Hepatocyte (in vitro differentiated cells): ENCODE results near the gene EPHB3. TPM values are rescaled to one million over a fixed set of nuclear protein-coding genes. Genes with fewer than 3 reads are reported as not detected.
A peak's percentile ranks its signal among the peaks of the same experiment; 100 is the strongest.

Experiments
- DNase-seq: peaks from one replicate; pipeline ENCODE4 v3.0.0-alpha.2; 2016; ENCODE audit warnings: low spot score
- H2AFZ ChIP-seq: fragments of 200-600 bp; sonication (generic); 2 replicates; pipeline ENCODE4 v1.6.0; 2016; ENCODE audit warnings: antibody characterized with exemption, mild to moderate bottlenecking
- H3K27ac ChIP-seq: fragments of 200-600 bp; sonication (generic); 2 replicates; pipeline ENCODE4 v1.5.1; 2016; ENCODE audit warnings: mild to moderate bottlenecking
- H3K27me3 ChIP-seq: fragments of 200-600 bp; sonication (generic); 2 replicates; pipeline ENCODE4 v1.6.1; 2016
- H3K36me3 ChIP-seq: fragments of 200-600 bp; sonication (generic); replicated peaks from 2 replicates; pipeline ENCODE4 v1.5.1; 2016; ENCODE audit warnings: low read depth; ENCODE audit not compliant: insufficient read depth
- H3K4me1 ChIP-seq: fragments of 200-600 bp; sonication (generic); 2 replicates; pipeline ENCODE4 v1.5.1; 2016; ENCODE audit warnings: mild to moderate bottlenecking, moderate library complexity; ENCODE audit not compliant: insufficient read depth
- H3K4me2 ChIP-seq: fragments of 200-600 bp; sonication (generic); 2 replicates; pipeline ENCODE4 v1.6.0; 2016
- H3K4me3 ChIP-seq: fragments of 200-600 bp; sonication (generic); 2 replicates; pipeline ENCODE4 v1.5.1; 2016; ENCODE audit warnings: mild to moderate bottlenecking
- H3K79me2 ChIP-seq: fragments of 200-600 bp; sonication (generic); 2 replicates; pipeline ENCODE4 v1.6.0; 2017; ENCODE audit warnings: mild to moderate bottlenecking
- H3K9me2 ChIP-seq: fragments of 200-600 bp; sonication (generic); replicated peaks from 2 replicates; pipeline ENCODE4 v1.6.0; 2017; ENCODE audit warnings: mild to moderate bottlenecking; ENCODE audit not compliant: insufficient read depth
- H3K9me3 ChIP-seq: fragments of 200-600 bp; sonication (generic); 2 replicates; pipeline ENCODE4 v1.5.1; 2016; ENCODE audit warnings: low read depth, mild to moderate bottlenecking
- H4K20me1 ChIP-seq: fragments of 200-600 bp; sonication (generic); 2 replicates; pipeline ENCODE4 v1.6.0; 2016; ENCODE audit warnings: mild to moderate bottlenecking; ENCODE audit not compliant: insufficient read depth, poor library complexity, severe bottlenecking
- EZH2 ChIP-seq: fragments of 200-600 bp; sonication (generic); IDR thresholded peaks from 2 replicates; pipeline ENCODE4 v1.6.1; 2016; ENCODE audit warnings: antibody characterized with exemption, mild to moderate bottlenecking, borderline replicate concordance
- EZH2phosphoT487 ChIP-seq: fragments of 200-600 bp; sonication (generic); IDR thresholded peaks from one replicate; pipeline ENCODE4 v1.6.1; 2018; ENCODE audit warnings: antibody characterized with exemption, mild to moderate bottlenecking, low read depth, moderate library complexity; ENCODE audit not compliant: unreplicated experiment, severe bottlenecking
- WGBS: methylation state at CpG from one replicate; pipeline ENCODE4 v1.1.6; 2016; ENCODE audit warnings: low lambda C conversion rate; ENCODE audit errors: missing lambda C conversion rate; 5-methylcytosine and 5-hydroxymethylcytosine counted together
- polyA plus RNA-seq: library from polyadenylated mRNA; unstranded; fragments of >200 nt; fragmentation: Nextera tagmentation; extraction: Ambion mirVana; gene quantifications from 2 replicates; pipeline ENCODE4 v1.2.1, GENCODE V29; 2016
- total RNA-seq: library from RNA; depleted of rRNA; stranded (reverse); fragments of >200 nt; gene quantifications from 2 replicates; pipeline ENCODE4 v1.2.3, GENCODE V29; 2014
- TF ChIP-seq, protein P1 (sequence below): fragments of 200-600 bp; sonication (generic); IDR thresholded peaks from 2 replicates; pipeline ENCODE4 v1.5.1; 2016; ENCODE audit warnings: antibody characterized with exemption, mild to moderate bottlenecking; ENCODE audit not compliant: poor library complexity

EPHB3 gene
- total and polyA plus RNA-seq, 2 experiments from 2014 or later: 11.0 to 22.0 TPM

GRCh38 chr3:184526088-184526433 lies 35.5 kb upstream of the EPHB3 start:
- H3K4me1 ChIP-seq: peaks cover 8% of the 10 kb centered on the region
- H4K20me1 ChIP-seq: no peaks in the 10 kb centered on the region
- H2AFZ ChIP-seq: peak overlapping the region; percentile 86
- no peak for DNase-seq
- H3K9me2 ChIP-seq: no peaks in the 10 kb centered on the region
- H3K27ac ChIP-seq: no peak overlapping the region
- TF ChIP-seq, protein P1, sequence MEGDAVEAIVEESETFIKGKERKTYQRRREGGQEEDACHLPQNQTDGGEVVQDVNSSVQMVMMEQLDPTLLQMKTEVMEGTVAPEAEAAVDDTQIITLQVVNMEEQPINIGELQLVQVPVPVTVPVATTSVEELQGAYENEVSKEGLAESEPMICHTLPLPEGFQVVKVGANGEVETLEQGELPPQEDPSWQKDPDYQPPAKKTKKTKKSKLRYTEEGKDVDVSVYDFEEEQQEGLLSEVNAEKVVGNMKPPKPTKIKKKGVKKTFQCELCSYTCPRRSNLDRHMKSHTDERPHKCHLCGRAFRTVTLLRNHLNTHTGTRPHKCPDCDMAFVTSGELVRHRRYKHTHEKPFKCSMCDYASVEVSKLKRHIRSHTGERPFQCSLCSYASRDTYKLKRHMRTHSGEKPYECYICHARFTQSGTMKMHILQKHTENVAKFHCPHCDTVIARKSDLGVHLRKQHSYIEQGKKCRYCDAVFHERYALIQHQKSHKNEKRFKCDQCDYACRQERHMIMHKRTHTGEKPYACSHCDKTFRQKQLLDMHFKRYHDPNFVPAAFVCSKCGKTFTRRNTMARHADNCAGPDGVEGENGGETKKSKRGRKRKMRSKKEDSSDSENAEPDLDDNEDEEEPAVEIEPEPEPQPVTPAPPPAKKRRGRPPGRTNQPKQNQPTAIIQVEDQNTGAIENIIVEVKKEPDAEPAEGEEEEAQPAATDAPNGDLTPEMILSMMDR: no peak
- TF ChIP-seq EZH2phosphoT487 (no peak), EZH2 (no peak)
- no peaks in the 10 kb centered on the region for H3K36me3 ChIP-seq
- peak overlapping the region; percentile 91 for H3K4me2 ChIP-seq
- WGBS: 6% methylated on average over 12 of the region's 12 CpGs
- H3K9me3 ChIP-seq: no peaks in the 10 kb centered on the region
- H3K4me3 ChIP-seq: peak overlapping the region; percentile 48
- peaks cover 64% of the 10 kb centered on the region for H3K27me3 ChIP-seq
- H3K79me2 ChIP-seq: no peaks in the 10 kb centered on the region

GRCh38 chr3:184531626-184532280 lies 29.8 kb upstream of the EPHB3 start:
- Histone ChIP-seq H2AFZ (no peak overlapping the region), H3K4me1 (no peaks in the 10 kb centered on the region), H3K27ac (no peak overlapping the region), H3K9me3 (no peaks in the 10 kb centered on the region), H3K4me3 (no peak overlapping the region), H3K27me3 (peaks cover 29% of the 10 kb centered on the region), H3K79me2 (no peaks in the 10 kb centered on the region), H3K36me3 (no peaks in the 10 kb centered on the region), H4K20me1 (no peaks in the 10 kb centered on the region), H3K9me2 (no peaks in the 10 kb centered on the region), H3K4me2 (no peak overlapping the region)
- no peak for DNase-seq
- TF ChIP-seq EZH2 (no peak), EZH2phosphoT487 (no peak)
- TF ChIP-seq, protein P1: no peak
- 71% methylated on average over 8 of the region's 8 CpGs for WGBS

DNA sequence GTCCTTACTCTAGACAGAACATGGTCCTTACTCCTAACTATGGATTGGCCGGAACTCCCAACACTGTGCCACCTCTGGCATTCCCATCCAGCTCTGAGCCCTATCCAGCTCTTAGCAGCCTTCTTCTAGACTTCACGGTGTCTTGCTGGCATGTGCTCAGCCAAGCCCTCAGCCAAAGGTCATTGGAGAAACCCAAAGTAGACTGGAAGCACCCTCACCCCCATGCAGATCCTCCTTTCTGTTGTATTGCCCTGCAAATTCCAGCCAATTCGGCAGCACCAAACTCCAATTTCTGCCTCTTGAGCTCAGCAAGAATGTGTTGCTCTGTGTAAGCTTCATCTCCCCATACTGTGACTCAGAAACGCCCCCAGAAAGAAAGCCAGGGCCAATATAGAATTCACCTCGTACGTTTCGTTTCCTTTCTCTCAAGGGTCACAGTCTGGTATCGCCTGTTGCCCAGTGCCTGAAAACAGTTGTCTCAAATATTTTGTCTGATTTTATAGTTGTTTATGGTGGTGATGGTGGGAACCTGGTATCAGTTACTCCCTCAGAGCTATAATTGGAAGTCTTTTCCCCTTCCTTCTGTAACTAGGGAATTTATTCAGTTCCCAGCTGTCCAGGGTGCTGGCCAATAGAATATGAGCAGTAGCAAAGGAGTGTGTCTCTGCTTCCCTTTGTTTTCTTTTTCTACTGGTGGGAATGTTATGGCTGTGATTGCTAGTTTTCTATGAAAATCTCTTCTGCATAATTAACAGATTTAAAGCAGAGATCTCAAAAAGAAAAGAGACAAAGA lies 28.4 kb upstream of the EPHB3 start:
- Histone ChIP-seq H3K9me2 (no peaks in the 10 kb centered on the region), H4K20me1 (no peaks in the 10 kb centered on the region), H3K79me2 (no peaks in the 10 kb centered on the region), H3K27ac (no peak overlapping the region), H3K27me3 (peaks cover 29% of the 10 kb centered on the region), H3K4me3 (no peak overlapping the region), H3K4me2 (no peak overlapping the region), H2AFZ (no peak overlapping the region), H3K4me1 (no peaks in the 10 kb centered on the region), H3K9me3 (no peaks in the 10 kb centered on the region), H3K36me3 (no peaks in the 10 kb centered on the region)
- no peak for DNase-seq
- 86% methylated on average over 8 of the region's 8 CpGs for WGBS
- TF ChIP-seq, protein P1: no peak
- TF ChIP-seq EZH2: no peak
- TF ChIP-seq EZH2phosphoT487: no peak
